Breast epithelium (tissue), 4 donors: ENCODE data around the gene ACSM4. TPM values are rescaled to one million over a fixed set of nuclear protein-coding genes. Genes with fewer than 3 reads are reported as not detected.

Source experiments
- DNase-seq, 2 donors: peaks; one replicate each; pipeline ENCODE4 v3.0.0-alpha.2; 2019; ENCODE audit warnings: low spot score in 2 of 2
- H3K27ac ChIP-seq, 2 donors: fragments of 200-600 bp; sonication (generic) in 1 of 2; one replicate each; pipeline ENCODE4 v1.5.1; 2016 to 2019; ENCODE audit warnings: mild to moderate bottlenecking in 1 of 2
- H3K27me3 ChIP-seq, 2 donors: fragments of 200-600 bp; sonication (generic) in 1 of 2; one replicate each; pipeline versions ENCODE4 v1.5.1 to v1.6.0; 2017 to 2019; ENCODE audit warnings: control low read depth in 1 of 2, mild to moderate bottlenecking in 1 of 2
- H3K36me3 ChIP-seq: fragments of 200-600 bp; one replicate; pipeline ENCODE4 v1.5.1; 2019
- H3K4me1 ChIP-seq, 2 donors: fragments of 200-600 bp; sonication (generic); one replicate each; pipeline ENCODE4 v1.5.1; 2016 to 2019; ENCODE audit warnings: control low read depth in 1 of 2
- H3K4me3 ChIP-seq, 3 donors: fragments of 200-600 bp; sonication (generic); 1 replicate in 2 of 3; 2 replicates in 1 of 3; pipeline ENCODE4 v1.5.1; 2016 to 2019; ENCODE audit warnings: mild to moderate bottlenecking in 3 of 3, moderate library complexity in 2 of 3
- H3K9me3 ChIP-seq, 2 donors: fragments of 200-600 bp; sonication (generic) in 1 of 2; one replicate each; pipeline ENCODE4 v1.5.1; 2016 to 2019; ENCODE audit warnings: control low read depth in 1 of 2
- POLR2A ChIP-seq: fragments of 450-650 bp; IDR thresholded peaks from one replicate; pipeline ENCODE4 v1.6.1; 2016; ENCODE audit warnings: antibody characterized with exemption, mild to moderate bottlenecking, moderate library complexity
- POLR2AphosphoS5 ChIP-seq, 3 donors: sonication (generic); formaldehyde crosslinking; IDR thresholded peaks; one replicate each; pipeline ENCODE4 v1.6.1; 2017; ENCODE audit warnings: antibody characterized with exemption in 3 of 3
- intact Hi-C: fragments of 100-400 bp; cut with DNase I; formaldehyde crosslinking; loops from one replicate; pipeline ENCODE4 v1.15.1; 2023; ENCODE audit warnings: low total_unique reads
- total RNA-seq, 3 donors: library from RNA; depleted of rRNA; stranded (reverse); fragments of >200 nt; gene quantifications; one replicate each; pipeline ENCODE4 v1.1.0, GENCODE V29; 2016
- TF ChIP-seq, protein P1 (sequence below), 3 donors: fragments of 450-650 bp; IDR thresholded peaks; one replicate each; pipeline ENCODE4 v1.5.1; 2016 to 2017; ENCODE audit warnings: antibody characterized with exemption in 3 of 3, mild to moderate bottlenecking in 3 of 3, moderate library complexity in 3 of 3

The ACSM4 gene
- total RNA-seq, 3 donors from 2014 or later: not detected

DNA sequence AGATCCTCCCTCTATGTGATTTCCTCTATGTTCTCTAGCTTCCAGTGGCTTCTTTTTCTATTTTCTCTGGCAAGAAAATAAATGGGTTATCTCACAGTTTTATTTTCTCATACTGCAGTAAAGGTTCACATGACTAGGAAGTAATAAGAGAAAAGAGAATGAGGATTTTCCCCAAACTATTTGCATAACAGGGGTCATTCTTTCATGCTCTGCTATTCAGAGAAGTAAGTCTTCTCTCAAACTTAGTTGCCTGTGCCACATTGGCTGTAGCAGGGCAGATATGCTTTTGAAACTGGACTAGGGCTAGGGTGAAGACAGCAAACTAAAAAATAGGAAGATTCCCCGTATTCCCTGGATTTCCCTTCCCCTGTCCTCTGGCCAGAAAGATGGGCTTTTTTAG is 57.4 kb downstream of the ACSM4 start:
- intact Hi-C loops: no loop called here

DNA sequence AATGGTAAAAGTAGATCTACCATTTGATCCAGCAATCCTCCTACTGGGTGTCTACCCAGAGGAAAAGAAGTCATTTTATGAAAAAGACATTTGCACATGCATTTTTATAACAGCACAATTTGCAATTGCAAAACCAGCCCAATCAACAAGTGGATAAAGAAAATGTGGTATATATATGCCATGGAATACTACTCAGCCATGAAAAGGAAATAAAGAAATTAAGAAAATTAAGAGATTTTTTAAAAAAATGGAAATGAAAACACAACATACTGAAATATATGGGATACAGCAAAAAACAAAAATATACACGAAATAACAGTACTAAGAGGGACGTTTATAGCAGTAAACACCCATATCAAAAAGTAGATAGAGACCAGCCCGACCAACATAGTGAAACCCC is 58.9 kb downstream of the ACSM4 start:
- Histone ChIP-seq H3K36me3 (no peaks in the 10 kb centered on the region), H3K4me3 (no peak overlapping the region), H3K27ac (no peak overlapping the region), H3K4me1 (no peaks in the 10 kb centered on the region), H3K9me3 (no peaks in the 10 kb centered on the region), H3K27me3 (no peaks in the 10 kb centered on the region)
- TF ChIP-seq, protein P1, sequence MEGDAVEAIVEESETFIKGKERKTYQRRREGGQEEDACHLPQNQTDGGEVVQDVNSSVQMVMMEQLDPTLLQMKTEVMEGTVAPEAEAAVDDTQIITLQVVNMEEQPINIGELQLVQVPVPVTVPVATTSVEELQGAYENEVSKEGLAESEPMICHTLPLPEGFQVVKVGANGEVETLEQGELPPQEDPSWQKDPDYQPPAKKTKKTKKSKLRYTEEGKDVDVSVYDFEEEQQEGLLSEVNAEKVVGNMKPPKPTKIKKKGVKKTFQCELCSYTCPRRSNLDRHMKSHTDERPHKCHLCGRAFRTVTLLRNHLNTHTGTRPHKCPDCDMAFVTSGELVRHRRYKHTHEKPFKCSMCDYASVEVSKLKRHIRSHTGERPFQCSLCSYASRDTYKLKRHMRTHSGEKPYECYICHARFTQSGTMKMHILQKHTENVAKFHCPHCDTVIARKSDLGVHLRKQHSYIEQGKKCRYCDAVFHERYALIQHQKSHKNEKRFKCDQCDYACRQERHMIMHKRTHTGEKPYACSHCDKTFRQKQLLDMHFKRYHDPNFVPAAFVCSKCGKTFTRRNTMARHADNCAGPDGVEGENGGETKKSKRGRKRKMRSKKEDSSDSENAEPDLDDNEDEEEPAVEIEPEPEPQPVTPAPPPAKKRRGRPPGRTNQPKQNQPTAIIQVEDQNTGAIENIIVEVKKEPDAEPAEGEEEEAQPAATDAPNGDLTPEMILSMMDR (IDR thresholded peaks at IDR 0.05): no peak
- no peak for TF ChIP-seq POLR2AphosphoS5 (IDR thresholded peaks at IDR 0.05)
- TF ChIP-seq POLR2A: no peak
- intact Hi-C loops: no loop called here
- DNase-seq: no peak

More for the DNA sequence above, 57.4 kb downstream of the ACSM4 start:
- no peak for TF ChIP-seq POLR2A
- TF ChIP-seq POLR2AphosphoS5 (IDR thresholded peaks at IDR 0.05): no peak
- TF ChIP-seq, protein P1 (IDR thresholded peaks at IDR 0.05): no peak
- Histone ChIP-seq H3K27ac (no peak overlapping the region), H3K9me3 (no peaks in the 10 kb centered on the region), H3K4me1 (no peaks in the 10 kb centered on the region), H3K36me3 (no peaks in the 10 kb centered on the region), H3K27me3 (no peaks in the 10 kb centered on the region), H3K4me3 (no peak overlapping the region)
- DNase-seq: no peak

DNA sequence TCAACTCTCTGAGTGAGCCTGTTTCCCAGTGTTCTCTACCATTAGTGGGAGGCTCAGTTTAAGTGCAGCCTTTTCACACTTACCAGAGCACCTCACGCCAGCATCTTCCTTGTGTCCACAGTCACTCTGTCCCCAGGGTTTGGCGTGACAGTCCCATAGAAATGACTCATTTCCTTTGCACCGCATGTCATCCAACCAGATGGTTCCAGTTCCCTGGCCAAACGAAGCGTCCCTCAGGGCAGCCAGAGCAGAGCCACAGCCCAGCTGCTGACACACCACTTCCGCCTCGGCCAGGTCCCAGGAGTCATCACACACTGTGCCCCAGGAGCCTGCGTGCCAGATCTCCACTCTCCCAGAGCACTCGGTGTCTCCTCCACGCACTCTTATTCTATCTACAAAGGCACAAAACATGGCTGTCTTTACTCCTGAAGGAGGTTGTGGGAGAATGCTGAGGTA is 65.4 kb downstream of the ACSM4 start:
- Histone ChIP-seq H3K4me1 (no peaks in the 10 kb centered on the region), H3K9me3 (no peaks in the 10 kb centered on the region), H3K27ac (peak overlapping the region in 1 of 2 donors; percentile 28), H3K27me3 (no peaks in the 10 kb centered on the region), H3K4me3 (peak overlapping the region in 1 of 3 donors; percentile 41), H3K36me3 (no peaks in the 10 kb centered on the region)
- TF ChIP-seq POLR2AphosphoS5 (IDR thresholded peaks at IDR 0.05) (peak in 1 of 3 donors; percentile 37), POLR2A (no peak)
- intact Hi-C loops: no loop called here
- DNase-seq: peak; percentile 78 to 82

DNA sequence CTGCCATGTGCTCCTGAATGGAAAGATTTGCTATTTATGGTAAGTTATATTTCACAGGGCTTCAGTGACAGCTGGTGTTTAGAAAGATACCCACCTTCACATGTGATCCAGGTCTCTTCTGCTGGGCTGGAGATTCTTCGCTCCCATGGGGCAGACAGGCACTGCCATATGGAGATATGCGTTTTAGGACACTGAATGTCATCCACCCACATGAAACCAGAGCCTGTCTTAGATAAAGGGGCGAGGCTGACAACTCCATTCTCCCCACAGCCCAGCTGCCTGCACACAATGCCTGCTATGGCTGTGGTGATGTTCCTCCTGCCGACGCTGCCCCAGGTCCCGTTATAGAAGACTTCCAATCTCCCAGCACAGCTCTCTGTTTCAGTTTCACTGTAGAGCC is 69.4 kb downstream of the ACSM4 start:
- Histone ChIP-seq H3K9me3 (no peaks in the 10 kb centered on the region), H3K27ac (no peak overlapping the region), H3K36me3 (no peaks in the 10 kb centered on the region), H3K4me3 (no peak overlapping the region), H3K27me3 (no peaks in the 10 kb centered on the region), H3K4me1 (no peaks in the 10 kb centered on the region)
- TF ChIP-seq, protein P1 (IDR thresholded peaks at IDR 0.05): no peak
- no peak for TF ChIP-seq POLR2A
- no peak for TF ChIP-seq POLR2AphosphoS5 (IDR thresholded peaks at IDR 0.05)
- intact Hi-C loops: no loop called here
- DNase-seq: no peak

DNA sequence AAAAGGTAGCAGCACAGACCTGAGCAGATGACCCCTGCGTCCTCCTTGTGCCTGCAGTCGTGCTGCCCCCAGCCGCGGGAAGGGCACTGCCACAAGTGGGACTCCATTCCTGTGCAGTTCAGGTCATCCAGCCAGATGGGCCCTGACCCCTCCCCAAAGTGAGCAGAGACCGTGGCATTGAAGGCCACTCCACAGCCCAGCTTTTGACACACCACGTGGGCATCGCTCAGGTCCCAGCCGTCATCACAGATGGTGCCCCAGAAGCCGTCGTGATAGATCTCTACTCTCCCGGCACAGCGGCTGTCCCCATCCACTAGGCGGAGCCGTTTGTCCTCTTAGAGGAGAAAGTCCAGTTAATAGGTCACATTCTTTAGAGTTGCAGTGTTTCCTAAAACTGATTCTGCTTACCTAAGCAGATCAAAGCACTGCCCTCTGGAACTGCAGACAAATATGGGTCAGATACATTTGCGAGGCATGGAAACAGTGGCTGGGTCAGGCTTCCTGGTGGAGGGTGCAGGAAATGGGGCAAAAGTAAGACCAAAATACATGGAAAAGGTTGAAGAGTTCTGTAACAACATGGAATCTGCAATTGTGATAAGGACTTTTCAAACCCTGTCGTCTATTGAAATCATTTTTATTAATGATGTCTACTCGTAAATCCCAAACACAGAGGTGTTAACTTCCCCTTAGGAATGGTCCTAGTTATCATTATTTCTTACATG is 70.7 kb downstream of the ACSM4 start:
- TF ChIP-seq POLR2AphosphoS5 (IDR thresholded peaks at IDR 0.05) (no peak), POLR2A (no peak)
- TF ChIP-seq, protein P1 (IDR thresholded peaks at IDR 0.05): no peak
- Histone ChIP-seq H3K27ac (no peak overlapping the region), H3K9me3 (no peaks in the 10 kb centered on the region), H3K4me3 (no peak overlapping the region), H3K36me3 (no peaks in the 10 kb centered on the region), H3K27me3 (no peaks in the 10 kb centered on the region), H3K4me1 (no peaks in the 10 kb centered on the region)
- intact Hi-C loops: no loop called here
- DNase-seq: peak in 1 of 2 donors; percentile 54
